GM03348 (cell line): ENCODE measurements around the gene CDK2AP2.

Experiments used
- DNase-seq: peaks from one replicate; pipeline ENCODE4 v3.0.0; 2012; ENCODE audit warnings: low spot score

CDK2AP2 gene

GRCh38 chr11:67503119-67504004 is 4.6 kb downstream of the CDK2AP2 start:
- no peak for DNase-seq

GRCh38 chr11:67502328-67502979 is 5.5 kb downstream of the CDK2AP2 start:
- DNase-seq: no peak

GRCh38 chr11:67501854-67502253 is 6.1 kb downstream of the CDK2AP2 start:
- DNase-seq: no peak

GRCh38 chr11:67500831-67501715 is 6.9 kb downstream of the CDK2AP2 start:
- no peak for DNase-seq

- no peak for DNase-seq
Observed at GRCh38 chr11:67500484-67500821, 7.5 kb downstream of the CDK2AP2 start.

DNA sequence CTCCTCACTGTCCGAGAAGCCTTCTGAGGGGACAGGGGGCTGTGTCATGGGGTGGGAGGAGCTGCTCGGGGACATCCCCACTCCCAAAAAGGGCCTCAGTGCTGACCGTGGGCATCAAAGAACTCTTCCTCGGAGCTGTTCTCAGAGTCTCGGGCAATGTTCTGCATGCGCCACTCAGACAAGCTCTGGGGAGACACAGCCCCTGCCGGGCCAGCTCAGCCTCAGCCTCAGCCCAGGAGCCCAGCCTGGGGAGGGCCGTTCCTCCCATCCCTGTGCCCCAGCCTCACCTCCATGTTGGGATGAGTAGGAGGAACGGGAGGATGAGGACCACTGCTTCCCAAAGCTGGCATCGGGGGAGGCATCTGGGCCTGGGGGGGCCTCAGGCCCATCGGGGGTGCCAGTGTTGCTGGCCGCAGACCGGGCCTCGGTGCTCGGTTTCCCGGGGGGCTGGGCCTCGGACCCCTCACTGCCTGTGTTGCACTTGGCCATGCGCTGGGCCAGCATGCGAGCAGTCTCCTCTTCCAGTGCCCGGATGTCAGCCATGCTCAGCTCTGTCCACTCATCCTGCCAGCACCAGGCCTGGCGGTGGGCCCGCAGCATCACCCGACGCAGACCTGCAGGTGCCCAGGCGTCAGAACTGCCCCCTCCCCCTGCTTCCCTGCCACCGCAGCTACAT is 8.0 kb downstream of the CDK2AP2 start:
- no peak for DNase-seq

DNA sequence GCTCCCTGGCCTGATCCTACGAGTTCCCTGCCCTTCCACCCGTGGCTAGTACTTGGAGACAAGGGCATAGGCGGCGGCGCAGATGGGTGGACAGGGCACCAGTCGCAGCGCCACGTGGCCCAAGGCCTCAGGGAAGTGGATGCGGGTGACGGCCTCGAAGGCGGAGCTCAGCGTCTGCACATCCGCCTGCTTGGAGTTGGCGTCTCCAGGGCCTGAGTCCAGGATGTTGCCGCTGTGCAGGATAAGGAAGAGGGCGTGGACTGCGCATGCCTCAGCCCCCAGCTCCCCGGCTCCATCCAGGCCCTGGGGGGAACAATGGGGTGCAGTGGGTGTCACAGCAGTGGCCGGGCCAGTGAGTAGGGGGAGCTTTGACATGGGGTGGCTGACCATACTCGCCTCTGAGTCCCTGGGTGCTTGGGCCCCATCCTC is 9.4 kb downstream of the CDK2AP2 start:
- no peak for DNase-seq

- no peak for DNase-seq
Observed at GRCh38 chr11:67497656-67498291, 10.2 kb downstream of the CDK2AP2 start.

GRCh38 chr11:67496113-67496512 is 11.8 kb downstream of the CDK2AP2 start:
- DNase-seq: no peak

- DNase-seq: no peak
Observed at GRCh38 chr11:67495234-67496005, 12.5 kb downstream of the CDK2AP2 start.

DNA sequence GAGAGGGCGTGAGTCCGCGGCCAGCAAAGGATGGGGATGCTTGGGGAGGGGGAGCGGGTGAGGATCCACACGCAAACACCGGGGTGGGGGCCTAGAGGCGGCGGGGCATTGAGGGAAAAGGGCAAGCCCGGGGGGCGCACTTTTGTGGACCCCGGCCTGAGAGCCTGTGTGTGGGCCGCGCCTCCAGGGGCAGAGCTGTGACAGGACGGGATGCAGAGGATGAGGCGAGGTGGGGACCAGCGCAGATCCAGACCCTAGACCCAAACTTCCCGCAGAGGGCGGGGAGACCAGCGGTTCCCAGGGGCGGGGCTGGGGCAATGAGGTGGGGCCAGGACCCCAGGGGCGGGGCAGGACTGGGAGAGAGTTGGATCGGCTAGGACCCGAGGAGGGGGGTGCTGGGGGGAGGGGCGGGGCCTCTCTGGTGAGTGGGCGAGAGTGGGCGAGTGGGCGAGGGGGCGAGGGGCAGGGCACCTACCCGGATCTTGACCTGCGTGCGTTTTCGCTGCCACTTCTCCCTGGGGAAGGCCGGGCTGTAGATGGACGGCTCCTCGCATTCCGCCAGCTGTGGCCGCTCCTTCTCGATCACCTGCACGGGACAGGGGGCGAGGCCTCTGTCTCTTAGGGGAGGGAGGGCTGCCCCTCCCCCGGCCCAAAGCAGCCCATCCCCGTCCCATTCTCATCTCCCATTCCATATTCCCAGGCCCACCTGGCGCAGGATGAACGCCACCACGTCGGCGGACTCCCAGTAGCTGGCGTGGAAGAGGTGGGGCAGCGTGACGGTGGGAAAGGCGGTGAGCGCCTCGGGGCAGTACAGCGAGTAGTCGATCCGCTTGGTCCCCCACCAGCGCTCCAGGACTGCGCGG is 13.4 kb downstream of the CDK2AP2 start:
- DNase-seq: no peak

DNA sequence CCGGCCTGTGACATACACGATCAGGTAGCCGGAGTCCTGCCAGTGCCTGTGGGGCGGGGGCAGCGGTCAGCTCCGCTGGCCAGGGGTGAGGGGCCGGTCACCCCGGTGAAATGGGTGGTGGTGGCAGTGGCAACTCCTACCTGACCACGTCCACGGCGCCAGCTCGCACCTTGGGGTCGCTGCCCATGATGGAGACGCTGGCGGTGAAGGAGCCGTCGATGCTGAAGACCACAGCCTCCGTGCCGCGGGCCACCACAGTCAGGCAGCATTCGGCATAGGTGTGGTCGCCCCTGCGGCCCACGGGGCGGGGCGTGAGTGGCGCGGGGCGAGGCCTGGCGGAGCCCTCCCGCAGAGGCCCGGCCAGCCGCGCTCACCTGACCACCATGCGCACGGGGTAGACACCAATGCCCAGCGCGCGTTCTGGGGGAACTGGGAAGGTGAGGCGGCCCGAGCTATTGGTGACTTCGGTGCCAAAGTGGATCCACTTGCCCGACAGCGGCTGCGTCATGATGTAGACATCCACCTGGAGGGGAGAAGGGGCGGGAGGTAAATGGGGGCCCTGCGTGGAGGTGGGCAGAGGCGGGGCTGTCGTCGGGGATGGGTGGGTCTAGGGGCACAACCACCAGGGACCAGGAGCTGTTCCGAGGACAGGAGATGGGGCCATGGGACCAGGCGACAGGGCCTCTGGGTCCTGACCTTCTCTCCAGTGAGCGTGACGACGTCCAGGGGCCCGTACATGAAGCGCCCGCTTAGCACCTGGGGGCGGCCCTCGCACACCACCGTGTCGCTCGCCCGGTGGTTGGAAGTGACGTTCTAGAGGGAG is 14.2 kb downstream of the CDK2AP2 start:
- DNase-seq: no peak

GRCh38 chr11:67492801-67493547 is 15.0 kb downstream of the CDK2AP2 start:
- DNase-seq: no peak

- DNase-seq: no peak
Observed at GRCh38 chr11:67492069-67492727, 15.8 kb downstream of the CDK2AP2 start.

DNA sequence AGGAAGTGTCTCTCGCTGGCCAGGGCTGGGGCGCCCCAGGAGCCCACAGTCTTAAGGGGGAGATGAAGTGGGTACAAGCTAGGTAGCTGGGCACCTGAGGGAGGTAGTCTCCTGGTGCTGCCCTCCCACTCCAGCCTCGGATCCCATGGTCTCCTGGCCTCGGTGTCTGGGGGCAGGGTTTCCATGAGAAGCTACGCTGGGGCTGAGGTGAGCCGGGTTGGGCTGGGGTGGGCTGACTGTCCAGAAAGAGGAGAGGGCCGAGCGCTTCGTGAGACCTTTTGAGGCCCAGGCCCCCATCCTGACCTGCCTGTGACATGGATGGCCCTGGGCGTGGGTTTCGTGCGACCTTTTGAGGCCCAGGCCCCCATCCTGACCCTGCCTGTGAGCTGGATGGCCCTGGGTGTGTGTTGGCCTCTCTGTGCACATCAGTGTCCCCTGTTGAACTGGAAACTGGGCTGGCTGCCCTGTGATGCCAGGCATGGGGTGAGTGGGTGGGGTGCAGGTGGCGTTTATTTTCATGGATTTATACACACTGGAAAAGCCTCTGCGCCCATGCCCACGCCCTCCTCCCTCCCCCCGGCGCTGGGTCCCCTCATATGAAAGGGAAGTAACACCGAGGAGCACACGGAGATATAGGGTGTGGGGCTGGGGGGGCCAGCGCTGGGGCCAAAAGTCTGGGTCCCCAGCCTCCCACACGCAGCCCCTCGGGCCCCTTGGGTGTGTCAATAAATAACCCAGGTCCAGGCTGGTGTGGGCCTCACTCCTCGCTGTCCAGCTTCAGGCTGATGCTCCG is 16.5 kb downstream of the CDK2AP2 start:
- DNase-seq: no peak

DNA sequence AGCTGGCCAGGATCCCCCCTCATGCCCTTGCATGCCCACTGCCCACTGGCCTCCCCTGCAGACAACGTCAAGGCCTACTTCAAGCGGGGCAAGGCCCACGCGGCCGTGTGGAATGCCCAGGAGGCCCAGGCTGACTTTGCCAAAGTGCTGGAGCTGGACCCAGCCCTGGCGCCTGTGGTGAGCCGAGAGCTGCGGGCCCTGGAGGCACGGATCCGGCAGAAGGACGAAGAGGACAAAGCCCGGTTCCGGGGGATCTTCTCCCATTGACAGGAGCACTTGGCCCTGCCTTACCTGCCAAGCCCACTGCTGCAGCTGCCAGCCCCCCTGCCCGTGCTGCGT is 17.3 kb downstream of the CDK2AP2 start:
- DNase-seq: no peak
